WI38 (cell line): ENCODE results near the gene SDC3.

Source experiments
- H3K4me3 ChIP-seq: 2 replicates; pipeline ENCODE4 v1.5.1; 2011; ENCODE audit warnings: low read depth, mild to moderate bottlenecking, control low read depth, low read length
- TF ChIP-seq, protein P1 (sequence below): IDR thresholded peaks from 2 replicates; pipeline ENCODE4 v1.5.1; 2012; ENCODE audit warnings: low read depth, mild to moderate bottlenecking, control low read depth, low read length

SDC3 gene

DNA sequence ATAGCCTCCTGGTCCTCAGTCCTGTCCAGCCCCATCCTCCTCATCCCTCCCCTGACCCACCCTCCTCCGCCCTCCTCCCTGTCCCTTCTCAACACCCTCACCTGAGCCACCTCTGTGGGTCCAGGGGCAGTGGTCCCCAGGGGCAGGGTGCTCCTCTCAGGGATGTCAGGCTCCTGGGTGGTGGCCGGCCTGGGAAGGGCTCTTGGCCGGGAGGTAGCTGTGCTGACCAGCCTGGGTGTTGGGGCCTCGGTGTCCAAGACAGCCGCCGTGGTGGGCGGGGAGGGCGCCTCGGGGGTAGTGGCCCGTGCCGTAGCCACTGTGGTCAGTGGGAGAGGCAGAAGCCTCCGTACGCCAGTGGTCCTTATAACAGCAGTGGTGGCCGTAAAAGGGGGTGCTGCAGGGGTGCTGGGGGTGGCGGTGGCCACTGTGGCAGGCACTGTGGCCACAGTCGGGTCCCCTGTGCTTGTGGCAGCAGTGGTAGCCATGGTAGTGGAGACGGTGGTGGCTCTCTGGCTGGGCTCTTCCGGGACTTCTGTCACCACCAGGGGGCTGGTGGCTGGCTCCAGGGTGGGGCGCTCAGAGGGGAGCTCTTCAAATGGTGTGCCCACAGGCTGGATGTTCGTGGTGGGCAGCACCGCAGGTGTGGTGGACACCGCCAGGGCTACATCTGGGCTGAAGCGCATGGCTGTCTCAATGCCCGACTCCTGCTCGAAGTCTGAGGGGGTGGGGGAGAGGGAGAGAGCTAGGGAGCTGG is 31.9 kb downstream of the SDC3 start:
- no peak overlapping the region for H3K4me3 ChIP-seq
- TF ChIP-seq, protein P1, sequence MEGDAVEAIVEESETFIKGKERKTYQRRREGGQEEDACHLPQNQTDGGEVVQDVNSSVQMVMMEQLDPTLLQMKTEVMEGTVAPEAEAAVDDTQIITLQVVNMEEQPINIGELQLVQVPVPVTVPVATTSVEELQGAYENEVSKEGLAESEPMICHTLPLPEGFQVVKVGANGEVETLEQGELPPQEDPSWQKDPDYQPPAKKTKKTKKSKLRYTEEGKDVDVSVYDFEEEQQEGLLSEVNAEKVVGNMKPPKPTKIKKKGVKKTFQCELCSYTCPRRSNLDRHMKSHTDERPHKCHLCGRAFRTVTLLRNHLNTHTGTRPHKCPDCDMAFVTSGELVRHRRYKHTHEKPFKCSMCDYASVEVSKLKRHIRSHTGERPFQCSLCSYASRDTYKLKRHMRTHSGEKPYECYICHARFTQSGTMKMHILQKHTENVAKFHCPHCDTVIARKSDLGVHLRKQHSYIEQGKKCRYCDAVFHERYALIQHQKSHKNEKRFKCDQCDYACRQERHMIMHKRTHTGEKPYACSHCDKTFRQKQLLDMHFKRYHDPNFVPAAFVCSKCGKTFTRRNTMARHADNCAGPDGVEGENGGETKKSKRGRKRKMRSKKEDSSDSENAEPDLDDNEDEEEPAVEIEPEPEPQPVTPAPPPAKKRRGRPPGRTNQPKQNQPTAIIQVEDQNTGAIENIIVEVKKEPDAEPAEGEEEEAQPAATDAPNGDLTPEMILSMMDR, result no peak

DNA sequence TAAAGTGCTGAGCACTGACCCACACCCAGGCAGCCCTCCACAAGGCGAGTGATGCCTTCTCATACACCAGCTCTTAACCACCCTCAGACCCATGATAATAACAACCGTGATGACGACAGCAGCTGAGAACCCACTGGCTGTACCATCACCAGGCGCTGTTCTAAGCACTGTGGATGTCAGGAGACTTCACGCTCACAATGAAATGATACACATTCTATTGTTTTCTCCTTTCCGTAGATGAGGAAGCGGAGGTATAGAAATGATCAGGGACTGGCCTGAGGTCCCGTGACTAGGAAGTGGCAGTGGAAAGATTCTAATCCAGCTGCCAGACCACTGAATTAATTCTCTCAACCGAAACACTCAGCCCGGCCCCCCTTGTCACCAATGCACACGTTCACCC is 32.6 kb downstream of the SDC3 start:
- TF ChIP-seq, protein P1, result no peak
- no peak overlapping the region for H3K4me3 ChIP-seq

- H3K4me3 ChIP-seq, result no peak overlapping the region
- TF ChIP-seq, protein P1, result no peak
Observed at GRCh38 chr1:30875197-30875596, 33.4 kb downstream of the SDC3 start.

GRCh38 chr1:30874176-30874575 is 34.4 kb downstream of the SDC3 start:
- TF ChIP-seq, protein P1, result no peak
- no peak overlapping the region for H3K4me3 ChIP-seq

DNA sequence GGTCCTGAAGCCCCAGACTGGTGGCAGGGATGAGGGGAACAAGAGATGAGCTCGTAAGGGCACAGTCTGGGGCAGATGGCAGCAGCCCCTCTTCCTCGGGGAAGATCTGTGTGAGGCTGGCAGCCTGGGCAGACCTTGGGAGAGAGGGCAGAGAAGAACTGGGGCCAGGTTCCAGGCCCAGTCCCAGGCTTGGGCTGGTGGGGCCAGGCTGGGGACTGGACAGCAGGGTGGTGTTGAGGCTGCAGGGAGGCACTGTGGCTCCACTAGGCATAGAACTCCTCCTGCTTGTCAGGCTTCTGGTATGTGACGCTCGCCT is 35.7 kb downstream of the SDC3 start:
- no peak overlapping the region for H3K4me3 ChIP-seq
- TF ChIP-seq, protein P1, result no peak

- TF ChIP-seq, protein P1, result no peak
- H3K4me3 ChIP-seq, result no peak overlapping the region
Observed at GRCh38 chr1:30872033-30872947, 36.3 kb downstream of the SDC3 start.
